Testis (tissue), 2 donors: ENCODE data around the gene AMACR.

Experiments used
- POLR2A ChIP-seq: fragments of 450-650 bp; IDR thresholded peaks from one replicate; pipeline ENCODE4 v1.6.1; 2017; ENCODE audit warnings: antibody characterized with exemption, mild to moderate bottlenecking, moderate library complexity
- TF ChIP-seq, protein P1 (sequence below), 3 experiments: fragments of 450-650 bp in 2 of 3; fragments of 200-600 bp in 1 of 3; sonication (generic) in 1 of 3; IDR thresholded peaks; one replicate each; pipeline ENCODE4 v1.5.1; 2016 to 2019; ENCODE audit warnings: antibody characterized with exemption in 3 of 3, mild to moderate bottlenecking in 2 of 3, moderate library complexity in 1 of 3

DNA sequence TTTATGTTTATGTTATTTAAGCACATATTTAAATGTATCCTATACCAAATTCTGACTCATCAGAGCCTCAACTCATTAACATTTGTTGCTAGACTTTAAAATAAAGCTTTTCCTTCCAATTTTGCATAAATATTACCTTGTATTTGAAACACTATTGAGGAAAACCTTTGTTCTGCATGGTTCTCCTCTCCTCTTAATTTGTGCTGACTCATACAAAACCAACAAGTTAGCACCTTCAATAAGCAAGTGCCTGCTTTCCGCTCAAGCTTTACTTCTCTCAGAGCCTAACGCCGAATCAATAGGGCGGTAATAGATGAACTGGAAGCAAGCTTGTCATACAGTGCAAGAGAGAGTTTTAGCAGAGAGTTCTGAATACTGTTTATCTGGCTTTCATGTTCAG, 7.9 kb downstream of the AMACR start:
- TF ChIP-seq, protein P1, sequence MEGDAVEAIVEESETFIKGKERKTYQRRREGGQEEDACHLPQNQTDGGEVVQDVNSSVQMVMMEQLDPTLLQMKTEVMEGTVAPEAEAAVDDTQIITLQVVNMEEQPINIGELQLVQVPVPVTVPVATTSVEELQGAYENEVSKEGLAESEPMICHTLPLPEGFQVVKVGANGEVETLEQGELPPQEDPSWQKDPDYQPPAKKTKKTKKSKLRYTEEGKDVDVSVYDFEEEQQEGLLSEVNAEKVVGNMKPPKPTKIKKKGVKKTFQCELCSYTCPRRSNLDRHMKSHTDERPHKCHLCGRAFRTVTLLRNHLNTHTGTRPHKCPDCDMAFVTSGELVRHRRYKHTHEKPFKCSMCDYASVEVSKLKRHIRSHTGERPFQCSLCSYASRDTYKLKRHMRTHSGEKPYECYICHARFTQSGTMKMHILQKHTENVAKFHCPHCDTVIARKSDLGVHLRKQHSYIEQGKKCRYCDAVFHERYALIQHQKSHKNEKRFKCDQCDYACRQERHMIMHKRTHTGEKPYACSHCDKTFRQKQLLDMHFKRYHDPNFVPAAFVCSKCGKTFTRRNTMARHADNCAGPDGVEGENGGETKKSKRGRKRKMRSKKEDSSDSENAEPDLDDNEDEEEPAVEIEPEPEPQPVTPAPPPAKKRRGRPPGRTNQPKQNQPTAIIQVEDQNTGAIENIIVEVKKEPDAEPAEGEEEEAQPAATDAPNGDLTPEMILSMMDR (IDR thresholded peaks at IDR 0.05) = no peak
- TF ChIP-seq POLR2A = no peak
